ENCODE measurements around the gene EBF3. TPM values are rescaled to one million over a fixed set of nuclear protein-coding genes. Genes with fewer than 3 reads are reported as not detected.

The EBF3 gene
- total RNA-seq, 1 donor from 2014 or later = 0.20 TPM

DNA sequence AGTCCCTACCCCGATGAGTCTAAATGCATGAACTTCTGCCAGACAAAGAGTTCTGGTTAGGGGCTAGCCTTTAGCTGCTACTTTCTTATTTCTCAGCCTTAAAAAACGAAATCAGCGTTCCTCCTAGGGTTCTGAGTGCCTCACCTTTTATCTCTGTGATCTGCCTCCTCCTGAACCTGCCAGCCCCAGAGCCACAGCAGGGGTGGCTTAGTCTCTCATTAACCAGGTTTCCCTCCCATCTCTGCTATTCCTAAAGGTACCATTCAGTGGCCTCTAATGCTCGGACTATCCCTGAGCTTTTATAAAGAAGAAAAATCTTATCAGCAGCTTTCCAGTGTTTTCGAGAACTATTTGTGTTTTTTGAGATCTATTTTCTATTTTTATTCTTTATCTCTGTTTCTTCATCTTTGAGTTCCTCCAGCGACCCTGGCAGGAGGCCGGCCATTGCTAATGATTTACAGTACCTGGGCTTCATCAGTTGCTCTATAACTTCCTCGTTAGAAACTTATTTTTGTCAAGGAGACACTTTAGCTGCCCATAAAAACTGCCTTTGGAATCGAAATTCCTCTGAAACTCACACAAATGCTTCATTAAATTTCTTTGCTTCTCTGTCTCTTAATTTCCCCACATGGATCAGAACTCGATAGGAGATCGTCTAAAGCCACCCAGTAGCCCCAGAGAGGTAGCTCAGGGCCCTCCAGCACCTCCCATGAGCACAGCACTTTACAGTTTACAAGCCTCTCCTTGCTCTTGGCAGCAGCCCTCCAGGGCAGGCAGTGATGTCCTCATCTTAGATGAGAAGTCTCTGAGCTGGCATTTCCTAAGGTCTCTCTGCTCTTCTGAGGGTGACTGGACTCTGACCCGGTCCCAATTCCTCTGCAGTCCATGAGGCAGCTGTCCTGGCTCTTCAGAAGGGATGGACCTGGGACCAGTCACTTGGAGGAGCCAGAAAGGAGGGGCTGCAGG, 149.1 kb downstream of the EBF3 start:
- intact Hi-C loops (cut with DNase I) = no loop called here
- peak; percentile 10 for ATAC-seq

DNA sequence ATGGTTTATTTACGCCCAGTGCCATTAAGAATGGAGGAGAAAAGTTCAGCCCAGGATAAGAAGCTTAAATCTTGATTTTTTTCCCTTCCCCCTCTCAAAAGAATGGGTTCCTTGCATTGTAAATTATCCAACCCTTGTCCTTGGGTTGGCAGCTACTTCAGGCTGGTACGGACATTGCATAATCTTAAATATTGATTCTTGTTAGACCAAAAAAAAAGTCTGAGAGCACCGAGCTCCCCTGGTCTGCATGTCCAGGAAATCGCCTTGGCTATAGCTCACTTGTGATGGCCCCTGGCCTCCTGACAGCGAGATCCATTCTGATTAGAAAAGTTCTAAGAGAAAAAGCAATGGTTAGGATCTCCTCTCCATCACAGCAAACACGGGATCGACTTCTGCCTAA, 151.7 kb downstream of the EBF3 start:
- Histone ChIP-seq H3K4me3 (no peak overlapping the region), H3K27me3 (no peaks in the 10 kb centered on the region), H3K9me3 (no peaks in the 10 kb centered on the region), H3K36me3 (no peaks in the 10 kb centered on the region), H3K4me1 (no peaks in the 10 kb centered on the region), H3K27ac (no peak overlapping the region)
- ATAC-seq (peak; percentile 12), DNase-seq (no peak)
- TF ChIP-seq, protein P1, sequence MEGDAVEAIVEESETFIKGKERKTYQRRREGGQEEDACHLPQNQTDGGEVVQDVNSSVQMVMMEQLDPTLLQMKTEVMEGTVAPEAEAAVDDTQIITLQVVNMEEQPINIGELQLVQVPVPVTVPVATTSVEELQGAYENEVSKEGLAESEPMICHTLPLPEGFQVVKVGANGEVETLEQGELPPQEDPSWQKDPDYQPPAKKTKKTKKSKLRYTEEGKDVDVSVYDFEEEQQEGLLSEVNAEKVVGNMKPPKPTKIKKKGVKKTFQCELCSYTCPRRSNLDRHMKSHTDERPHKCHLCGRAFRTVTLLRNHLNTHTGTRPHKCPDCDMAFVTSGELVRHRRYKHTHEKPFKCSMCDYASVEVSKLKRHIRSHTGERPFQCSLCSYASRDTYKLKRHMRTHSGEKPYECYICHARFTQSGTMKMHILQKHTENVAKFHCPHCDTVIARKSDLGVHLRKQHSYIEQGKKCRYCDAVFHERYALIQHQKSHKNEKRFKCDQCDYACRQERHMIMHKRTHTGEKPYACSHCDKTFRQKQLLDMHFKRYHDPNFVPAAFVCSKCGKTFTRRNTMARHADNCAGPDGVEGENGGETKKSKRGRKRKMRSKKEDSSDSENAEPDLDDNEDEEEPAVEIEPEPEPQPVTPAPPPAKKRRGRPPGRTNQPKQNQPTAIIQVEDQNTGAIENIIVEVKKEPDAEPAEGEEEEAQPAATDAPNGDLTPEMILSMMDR (IDR thresholded peaks at IDR 0.05) = no peak
- intact Hi-C loops (cut with DNase I) = no loop called here

More for the DNA sequence above, 149.1 kb downstream of the EBF3 start:
- H3K4me3 ChIP-seq = no peak overlapping the region
- no peaks in the 10 kb centered on the region for H3K36me3 ChIP-seq
- DNase-seq = no peak
- no peaks in the 10 kb centered on the region for H3K4me1 ChIP-seq
- TF ChIP-seq, protein P1 (IDR thresholded peaks at IDR 0.05) = no peak
- no peak overlapping the region for H3K27ac ChIP-seq
- no peaks in the 10 kb centered on the region for H3K27me3 ChIP-seq
- no peaks in the 10 kb centered on the region for H3K9me3 ChIP-seq

DNA sequence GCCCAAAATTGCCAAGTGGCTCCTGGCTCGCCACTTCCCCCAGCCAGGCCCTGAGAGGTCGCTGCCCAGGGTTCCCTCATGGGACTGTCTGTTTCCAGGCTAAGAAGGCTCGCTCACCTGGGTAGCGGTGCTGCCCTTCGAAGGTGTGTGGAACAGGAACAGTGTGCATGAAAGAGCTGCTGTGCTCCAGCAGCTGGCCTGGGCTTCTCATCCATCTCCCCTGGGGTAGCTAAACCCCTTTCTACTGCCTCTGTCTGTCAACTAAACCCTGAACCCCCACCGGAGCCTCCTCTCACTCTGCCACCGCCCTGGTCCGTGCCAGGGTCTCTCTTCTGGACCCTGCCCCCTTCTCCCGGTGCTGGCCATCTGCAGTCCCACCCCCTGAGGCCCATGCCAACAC, 152.9 kb downstream of the EBF3 start:
- intact Hi-C loops (cut with DNase I) = no loop called here
- TF ChIP-seq, protein P1 (IDR thresholded peaks at IDR 0.05) = no peak
- ATAC-seq (no peak), DNase-seq (no peak)
- H3K27me3 ChIP-seq = no peaks in the 10 kb centered on the region
- no peaks in the 10 kb centered on the region for H3K36me3 ChIP-seq
- H3K4me1 ChIP-seq = no peaks in the 10 kb centered on the region
- H3K4me3 ChIP-seq = no peak overlapping the region
- H3K9me3 ChIP-seq = no peaks in the 10 kb centered on the region
- H3K27ac ChIP-seq = no peak overlapping the region

DNA sequence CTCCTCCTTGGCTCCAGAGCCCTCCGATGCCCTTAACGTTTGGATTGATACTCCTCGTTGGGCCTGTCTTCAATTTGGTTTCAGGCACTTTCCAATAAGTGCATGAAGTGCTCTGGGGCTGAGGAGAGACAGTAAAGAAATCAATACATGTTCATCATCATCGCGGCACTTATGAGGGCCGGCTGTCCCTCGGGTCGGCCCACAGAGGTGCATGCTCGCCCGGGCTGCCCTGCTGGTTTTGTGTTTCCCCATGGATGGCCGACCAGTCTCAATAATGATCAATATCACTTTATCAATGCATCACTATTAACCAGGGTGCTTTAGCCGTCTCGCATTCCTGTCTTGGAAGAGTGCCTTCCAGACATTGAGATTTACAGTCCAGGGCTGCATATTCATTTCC, 154.2 kb downstream of the EBF3 start:
- TF ChIP-seq, protein P1 (IDR thresholded peaks at IDR 0.05) = no peak
- intact Hi-C loops (cut with DNase I) = no loop called here
- H3K27me3 ChIP-seq = no peaks in the 10 kb centered on the region
- ATAC-seq (no peak), DNase-seq (no peak)
- no peaks in the 10 kb centered on the region for H3K4me1 ChIP-seq
- H3K27ac ChIP-seq = no peak overlapping the region
- H3K36me3 ChIP-seq = no peaks in the 10 kb centered on the region
- no peak overlapping the region for H3K4me3 ChIP-seq
- H3K9me3 ChIP-seq = no peaks in the 10 kb centered on the region

DNA sequence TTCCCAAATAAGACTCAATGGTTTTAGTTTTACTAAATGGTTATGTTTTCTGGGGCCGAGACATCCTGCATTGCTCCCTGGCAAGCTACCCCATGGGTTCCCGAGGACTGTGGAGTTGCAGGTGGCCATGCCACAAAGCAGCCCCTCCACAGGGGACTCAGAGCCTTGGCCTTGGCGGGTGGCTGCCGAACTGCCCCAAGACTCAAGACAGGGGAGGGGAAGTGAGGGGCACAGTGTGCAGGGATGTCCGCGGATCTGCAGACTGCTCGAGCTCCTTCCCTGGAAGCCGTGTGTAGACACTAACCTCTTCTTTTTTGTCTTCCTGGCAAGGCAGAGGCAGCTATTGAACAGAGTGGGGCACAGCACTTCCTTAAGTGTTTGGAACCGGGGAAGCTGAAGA, 154.6 kb downstream of the EBF3 start:
- DNase-seq (no peak), ATAC-seq (no peak)
- intact Hi-C loops (cut with DNase I) = no loop called here

More for the DNA sequence above, 154.6 kb downstream of the EBF3 start:
- Histone ChIP-seq H3K27ac (no peak overlapping the region), H3K4me1 (no peaks in the 10 kb centered on the region), H3K36me3 (no peaks in the 10 kb centered on the region), H3K27me3 (no peaks in the 10 kb centered on the region), H3K4me3 (no peak overlapping the region), H3K9me3 (peaks cover 1% of the 10 kb centered on the region)
- TF ChIP-seq, protein P1 (IDR thresholded peaks at IDR 0.05) = no peak
